Brain microvascular endothelial cell (primary cell): Measurements from ENCODE around the gene TTLL1.

Experiments
- DNase-seq: peaks from one replicate; pipeline ENCODE4 v3.0.0-alpha.2; 2020
- H3K27ac ChIP-seq: fragments of 250-450 bp; sonication (Bioruptor Pico); 2 replicates; pipeline ENCODE4 v1.5.1; 2020; ENCODE audit warnings: mild to moderate bottlenecking, moderate library complexity
- H3K27me3 ChIP-seq: fragments of 250-450 bp; sonication (Bioruptor Pico); replicated peaks from 2 replicates; pipeline ENCODE4 v1.5.1; 2020; ENCODE audit warnings: mild to moderate bottlenecking
- H3K36me3 ChIP-seq: fragments of 250-450 bp; sonication (Bioruptor Pico); replicated peaks from 2 replicates; pipeline ENCODE4 v1.5.1; 2020; ENCODE audit warnings: mild to moderate bottlenecking
- H3K4me3 ChIP-seq: 2 replicates; pipeline ENCODE4 v1.5.1; 2011; ENCODE audit warnings: low read depth, mild to moderate bottlenecking, control low read depth, low read length, moderate library complexity
- in situ Hi-C: cut with HindIII; loops from 2 replicates; pipeline ENCODE4 v1.10.0; 2017; ENCODE audit warnings: low sequenced_read_pairs, low pct_ligation_motif_present
- TF ChIP-seq, protein P1 (sequence below): IDR thresholded peaks from 2 replicates; pipeline ENCODE4 v1.5.1; 2011; ENCODE audit warnings: low read depth, mild to moderate bottlenecking, moderate library complexity, low read length, control low read depth, inconsistent platforms; ENCODE audit errors: missing control alignments

TTLL1 gene

DNA sequence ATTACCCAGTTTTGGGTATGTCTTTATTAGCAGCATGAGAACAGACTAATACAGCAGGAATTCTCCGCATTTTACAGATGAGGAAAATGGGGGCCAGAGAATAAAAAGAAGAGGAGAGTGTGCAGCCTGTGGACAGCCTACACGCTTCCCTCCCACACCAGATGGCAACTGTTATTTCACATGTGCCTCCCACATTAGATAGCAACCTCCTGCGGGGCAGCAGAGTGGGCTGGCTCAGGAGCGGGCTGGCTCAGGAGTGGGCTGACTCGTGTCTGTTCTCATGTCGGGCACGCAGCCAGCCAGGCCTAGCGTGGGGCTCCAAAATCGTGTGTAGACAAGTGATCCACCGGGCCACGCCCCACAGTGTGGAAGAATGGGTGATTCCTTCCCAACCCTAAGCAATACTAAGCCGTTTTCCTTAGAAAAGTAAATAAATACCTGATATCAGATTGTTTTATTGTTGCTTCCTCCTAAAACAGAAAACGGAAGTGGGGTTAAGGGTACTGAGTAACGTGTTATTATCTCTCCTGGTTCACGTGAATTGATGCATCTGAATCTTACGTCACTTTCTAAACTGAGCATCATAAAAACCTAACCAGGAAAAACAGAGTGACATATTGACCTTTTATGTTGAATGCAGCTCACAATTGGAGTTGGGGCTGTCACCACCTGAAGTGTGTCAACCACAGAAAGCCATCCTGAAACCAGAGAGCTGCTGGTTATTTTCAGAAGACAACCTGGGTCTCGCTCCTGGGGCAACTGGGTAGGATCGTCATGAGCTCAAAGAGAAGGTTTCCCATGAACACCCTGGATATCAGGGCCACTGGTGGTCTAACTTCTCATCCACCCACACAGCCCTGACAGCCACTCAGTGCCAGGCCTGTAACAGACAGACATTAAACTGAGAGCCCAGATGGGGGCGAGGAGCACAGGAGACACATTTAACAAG is 3.3 kb downstream of the TTLL1 start:
- no peaks in the 10 kb centered on the region for H3K27me3 ChIP-seq
- no peak overlapping the region for H3K27ac ChIP-seq
- DNase-seq, result no peak
- H3K4me3 ChIP-seq, result no peak overlapping the region
- TF ChIP-seq, protein P1, sequence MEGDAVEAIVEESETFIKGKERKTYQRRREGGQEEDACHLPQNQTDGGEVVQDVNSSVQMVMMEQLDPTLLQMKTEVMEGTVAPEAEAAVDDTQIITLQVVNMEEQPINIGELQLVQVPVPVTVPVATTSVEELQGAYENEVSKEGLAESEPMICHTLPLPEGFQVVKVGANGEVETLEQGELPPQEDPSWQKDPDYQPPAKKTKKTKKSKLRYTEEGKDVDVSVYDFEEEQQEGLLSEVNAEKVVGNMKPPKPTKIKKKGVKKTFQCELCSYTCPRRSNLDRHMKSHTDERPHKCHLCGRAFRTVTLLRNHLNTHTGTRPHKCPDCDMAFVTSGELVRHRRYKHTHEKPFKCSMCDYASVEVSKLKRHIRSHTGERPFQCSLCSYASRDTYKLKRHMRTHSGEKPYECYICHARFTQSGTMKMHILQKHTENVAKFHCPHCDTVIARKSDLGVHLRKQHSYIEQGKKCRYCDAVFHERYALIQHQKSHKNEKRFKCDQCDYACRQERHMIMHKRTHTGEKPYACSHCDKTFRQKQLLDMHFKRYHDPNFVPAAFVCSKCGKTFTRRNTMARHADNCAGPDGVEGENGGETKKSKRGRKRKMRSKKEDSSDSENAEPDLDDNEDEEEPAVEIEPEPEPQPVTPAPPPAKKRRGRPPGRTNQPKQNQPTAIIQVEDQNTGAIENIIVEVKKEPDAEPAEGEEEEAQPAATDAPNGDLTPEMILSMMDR, result no peak
- no peaks in the 10 kb centered on the region for H3K36me3 ChIP-seq
- in situ Hi-C loops, result no loop called here

DNA sequence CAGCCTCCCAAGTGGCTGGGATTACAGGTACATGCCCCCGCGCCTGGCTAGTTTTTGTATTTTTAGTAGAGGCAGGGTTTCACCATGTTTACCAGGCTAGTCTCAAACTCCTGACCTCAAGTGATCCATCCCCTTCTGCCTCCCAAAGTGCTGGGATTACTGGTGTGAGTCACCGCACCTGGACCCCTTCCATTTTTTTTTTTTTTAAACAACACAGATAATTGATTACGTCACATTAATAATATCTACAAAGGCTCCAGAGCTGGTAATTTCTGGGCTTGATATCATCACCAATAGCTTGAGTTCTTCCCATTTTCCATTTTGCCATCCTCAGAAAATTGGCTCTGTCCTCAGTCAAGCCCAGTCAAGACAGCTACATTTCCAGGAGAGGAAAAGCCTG is 7.2 kb downstream of the TTLL1 start:
- TF ChIP-seq, protein P1, result no peak
- H3K27me3 ChIP-seq, result no peaks in the 10 kb centered on the region
- no peak overlapping the region for H3K4me3 ChIP-seq
- no peaks in the 10 kb centered on the region for H3K36me3 ChIP-seq
- H3K27ac ChIP-seq, result no peak overlapping the region
- no peak for DNase-seq
- in situ Hi-C loops, result no loop called here

DNA sequence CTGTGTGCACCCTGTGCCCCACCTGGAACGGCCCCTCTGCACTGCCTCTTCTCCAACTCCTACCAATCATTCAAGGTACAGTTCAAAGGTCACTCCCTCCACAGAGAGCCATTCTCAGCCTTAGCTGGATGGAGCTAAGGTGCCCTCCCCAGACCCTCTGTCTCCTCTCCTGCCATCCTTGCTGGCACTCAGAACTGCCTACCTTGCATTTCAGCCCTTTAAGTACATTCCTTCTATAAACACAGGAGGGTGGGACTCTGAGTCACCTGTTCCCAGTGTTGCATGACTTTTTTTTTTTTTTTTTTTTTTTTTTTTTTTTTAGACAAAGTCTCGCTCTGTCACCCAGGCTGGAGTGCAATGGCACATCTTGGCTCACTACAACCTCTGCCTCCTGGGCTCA is 8.6 kb downstream of the TTLL1 start:
- DNase-seq, result no peak
- Histone ChIP-seq H3K27ac (no peak overlapping the region), H3K27me3 (no peaks in the 10 kb centered on the region), H3K4me3 (no peak overlapping the region), H3K36me3 (no peaks in the 10 kb centered on the region)
- in situ Hi-C loops, result no loop called here
- TF ChIP-seq, protein P1, result no peak

DNA sequence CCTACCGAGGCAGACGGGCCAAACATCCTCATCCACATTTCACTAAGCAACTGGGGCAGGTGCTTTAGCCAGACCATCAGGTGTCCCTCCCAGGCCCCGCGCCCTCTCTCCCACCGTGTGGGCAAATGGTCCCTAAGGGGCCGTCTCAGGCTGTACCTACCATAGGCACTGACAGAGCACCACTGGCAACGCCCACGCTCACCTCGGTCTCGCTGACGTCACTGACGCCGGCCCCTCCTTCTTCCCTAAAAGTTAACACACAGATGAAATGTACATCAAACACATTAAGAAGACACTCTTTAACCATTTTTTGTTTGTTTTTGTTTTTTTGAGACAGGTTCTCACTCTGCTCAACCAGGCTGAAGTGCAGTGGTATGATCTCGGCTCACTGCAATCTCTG is 9.4 kb downstream of the TTLL1 start:
- TF ChIP-seq, protein P1, result no peak
- Histone ChIP-seq H3K27ac (no peak overlapping the region), H3K36me3 (no peaks in the 10 kb centered on the region), H3K27me3 (no peaks in the 10 kb centered on the region), H3K4me3 (no peak overlapping the region)
- in situ Hi-C loops, result no loop called here
- DNase-seq, result no peak

DNA sequence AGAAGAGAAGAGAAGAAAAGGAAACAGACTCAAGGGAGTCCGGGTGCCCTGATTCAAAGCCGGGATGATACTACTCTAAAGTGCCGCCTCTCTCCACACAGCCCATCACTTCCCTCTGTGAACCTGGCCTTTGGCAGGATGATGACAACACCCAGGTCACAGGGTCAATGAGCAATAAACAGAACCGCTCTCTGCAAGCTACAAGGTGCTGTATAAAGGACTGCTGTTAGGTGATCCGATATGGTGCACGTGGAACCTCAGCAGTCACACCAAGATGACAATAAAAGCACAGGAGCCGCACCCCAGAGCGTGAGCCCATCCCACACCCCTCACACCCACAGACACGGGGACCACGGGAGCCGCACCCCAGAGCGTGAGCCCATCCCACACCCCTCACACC is 10.7 kb downstream of the TTLL1 start:
- Histone ChIP-seq H3K36me3 (no peaks in the 10 kb centered on the region), H3K4me3 (no peak overlapping the region), H3K27ac (no peak overlapping the region), H3K27me3 (no peaks in the 10 kb centered on the region)
- no peak for DNase-seq
- in situ Hi-C loops, result no loop called here
- TF ChIP-seq, protein P1, result no peak
